ENCODE results near the gene CDH23.

- TF ChIP-seq ELF4 (IDR thresholded peaks at IDR 0.05), result no peak
- no peak for TF ChIP-seq FOXK2 (IDR thresholded peaks at IDR 0.05)
- TF ChIP-seq SUZ12 (IDR thresholded peaks at IDR 0.05), result no peak
- TF ChIP-seq SP1 (IDR thresholded peaks at IDR 0.05), result no peak
- TF ChIP-seq FOXM1 (IDR thresholded peaks at IDR 0.05; ENCODE audit: borderline replicate concordance), result no peak
- TF ChIP-seq BHLHE40 (IDR thresholded peaks at IDR 0.05; ENCODE audit: borderline replicate concordance), result no peak
- no peak for TF ChIP-seq ARNT (IDR thresholded peaks at IDR 0.05)
- TF ChIP-seq HDGF (IDR thresholded peaks at IDR 0.05; ENCODE audit: borderline replicate concordance), result no peak
- TF ChIP-seq PKNOX1 (IDR thresholded peaks at IDR 0.05), result no peak
- no peak for TF ChIP-seq FOXA1 (IDR thresholded peaks at IDR 0.05)
- no peak for TF ChIP-seq NFRKB (IDR thresholded peaks at IDR 0.05)
- no peak for TF ChIP-seq ZNF384 (IDR thresholded peaks at IDR 0.05)
- no peak for TF ChIP-seq TARDBP (IDR thresholded peaks at IDR 0.05)
Measured at GRCh38 chr10:71448146-71448545, 51.4 kb downstream of the CDH23 start.

Data from HEK293T (cell line).